Stimulated activated CD4-positive, alpha-beta T cell treated with anti-CD3 and anti-CD28 coated beads, TNF-alpha, amount 100 ng/mL, for 48 hours (primary cell): ENCODE measurements around the gene TFB1M.
A peak's percentile ranks its signal among the peaks of the same experiment; 100 is the strongest.
"Not testable (repeated sequence)": the region's sequence is repeated elsewhere in the genome, so short reads cannot be mapped to it uniquely, and the experiment has no call there.

Source experiments
- DNase-seq, 3 donors: peaks; one replicate each; pipeline ENCODE4 v3.0.0-alpha.2; 2020; ENCODE audit warnings: low read depth in 3 of 3

Gene TFB1M

GRCh38 chr6:155314092-155314772 is at the start of gene TFB1M:
Gene TFB1M (minus strand): TSS chr6:155314484. CDS start chr6:155314428, 56 bp downstream.
- peak; percentile 92 to 99 (median 97) for DNase-seq

GRCh38 chr6:155364021-155364420 is 49.7 kb upstream of the TFB1M start:
- not testable (repeated sequence) for DNase-seq

- not testable (repeated sequence) for DNase-seq
Observed at GRCh38 chr6:155362968-155363632, 48.8 kb upstream of the TFB1M start.

- DNase-seq = no peak
Observed at GRCh38 chr6:155354167-155354566, 39.9 kb upstream of the TFB1M start.

GRCh38 chr6:155352811-155353210 is 38.5 kb upstream of the TFB1M start:
- DNase-seq = no peak

- DNase-seq = no peak
Observed at GRCh38 chr6:155352130-155352420, 37.8 kb upstream of the TFB1M start.

- DNase-seq = no peak
Observed at GRCh38 chr6:155351273-155352129, 37.2 kb upstream of the TFB1M start.

- DNase-seq = no peak
Observed at GRCh38 chr6:155349956-155350355, 35.7 kb upstream of the TFB1M start.

GRCh38 chr6:155349129-155349528 is 34.8 kb upstream of the TFB1M start:
- no peak for DNase-seq

GRCh38 chr6:155347800-155348199 is 33.5 kb upstream of the TFB1M start:
- DNase-seq = no peak

GRCh38 chr6:155346957-155347356 is 32.7 kb upstream of the TFB1M start:
- no peak for DNase-seq

- DNase-seq = no peak
Observed at GRCh38 chr6:155344341-155345006, 30.2 kb upstream of the TFB1M start.

GRCh38 chr6:155341130-155341828 is 27.0 kb upstream of the TFB1M start:
- no peak for DNase-seq

- DNase-seq = no peak
Observed at GRCh38 chr6:155340464-155341129, 26.3 kb upstream of the TFB1M start.

GRCh38 chr6:155339929-155340328 is 25.6 kb upstream of the TFB1M start:
- DNase-seq = not testable (repeated sequence)

- DNase-seq = not testable (repeated sequence)
Observed at GRCh38 chr6:155338237-155338636, 24.0 kb upstream of the TFB1M start.

- no peak for DNase-seq
Observed at GRCh38 chr6:155335265-155335664, 21.0 kb upstream of the TFB1M start.

- not testable (repeated sequence) for DNase-seq
Observed at GRCh38 chr6:155334073-155334472, 19.8 kb upstream of the TFB1M start.

- DNase-seq = no peak
Observed at GRCh38 chr6:155333414-155333813, 19.1 kb upstream of the TFB1M start.

GRCh38 chr6:155330922-155331321 is 16.6 kb upstream of the TFB1M start:
- DNase-seq = no peak
